ENCODE measurements around the gene CDH24. TPM values are rescaled to one million over a fixed set of nuclear protein-coding genes. Genes with fewer than 3 reads are reported as not detected.

Gene CDH24
- polyA plus RNA-seq, 1 experiment, result 14.8 TPM

DNA sequence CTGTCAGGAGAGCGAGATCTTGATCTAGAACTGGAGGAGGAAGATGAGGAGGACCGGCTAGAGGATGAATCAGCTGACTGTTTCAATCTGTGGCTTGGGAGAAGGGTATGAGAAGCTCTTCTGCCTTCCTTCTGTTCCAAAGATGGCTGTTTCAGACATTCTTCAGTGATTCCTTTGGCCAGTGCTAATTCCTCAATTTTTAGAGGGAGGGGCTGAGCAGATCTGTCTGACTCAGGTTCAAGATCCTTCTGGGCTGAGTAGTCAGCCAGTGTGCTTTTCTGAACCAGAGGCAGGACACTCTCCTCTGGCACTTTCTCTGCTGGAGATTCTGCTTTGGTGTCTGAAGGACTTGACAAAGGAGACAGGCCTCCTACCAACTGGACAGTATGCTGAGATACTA lies 22.4 kb upstream of the CDH24 start:
- CTCF ChIA-PET, result interaction anchor here (1.0 to 6.7 kb wide), 5 partner anchors 11 to 93 kb away, joined by 3 to 120 read pairs (median 47); no protein-coding TSS in a partner anchor

DNA sequence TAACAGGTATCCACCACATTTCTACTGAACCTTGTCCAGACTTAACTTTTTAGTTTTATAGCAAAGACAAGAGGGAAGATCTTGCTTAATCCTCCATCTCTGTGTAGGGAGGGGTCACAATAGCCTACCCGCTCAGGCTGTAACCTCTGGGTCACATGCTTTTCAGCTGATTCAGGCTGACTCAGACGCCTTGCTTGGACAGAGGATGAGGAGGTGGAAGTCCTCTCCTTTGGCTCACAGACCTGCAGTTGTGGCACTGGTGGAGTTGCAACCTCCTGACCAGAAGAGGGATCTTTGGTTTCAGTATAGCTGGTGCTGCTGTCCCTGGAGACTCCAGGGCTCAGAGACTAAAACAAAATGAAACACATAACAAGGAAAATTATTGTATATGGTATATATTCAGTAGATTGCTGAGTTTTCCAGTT lies 21.4 kb upstream of the CDH24 start:
- peak; percentile 91 for DNase-seq (ENCODE audit: low read depth)
- TF ChIP-seq CTCF (IDR thresholded peaks at IDR 0.05; ENCODE audit: insufficient read depth, low read depth, low read length), result no peak
- no peak overlapping the region for H3K4me3 ChIP-seq (ENCODE audit: low read depth, low read length)
- ChIA-PET POLR2A (interaction anchor here (0.7 to 2.0 kb wide), 3 partner anchors 10 to 16 kb away, joined by 3 to 10 read pairs (median 7); partner anchors contain the start of genes ACIN1 and C14orf119), CTCF (interaction anchor here (1.0 to 6.7 kb wide), 12 partner anchors 7 to 97 kb away, joined by 3 to 120 read pairs (median 21); partner anchors contain the start of genes ACIN1 and C14orf119)
- peaks cover 25% of the 10 kb centered on the region for H3K36me3 ChIP-seq (ENCODE audit: control insufficient read depth, insufficient read depth, low read length)
- no peaks in the 10 kb centered on the region for H3K27me3 ChIP-seq (ENCODE audit: control insufficient read depth, insufficient read depth, low read length)

More for the DNA sequence above, 22.4 kb upstream of the CDH24 start:
- POLR2A ChIA-PET, result interaction anchor here (1.4 to 2.0 kb wide), 2 partner anchors 15 to 18 kb away, joined by 10 to 14 read pairs; partner anchors contain the start of genes ACIN1 and C14orf119
- no peak for TF ChIP-seq CTCF (IDR thresholded peaks at IDR 0.05; ENCODE audit: insufficient read depth, low read depth, low read length)
- H3K4me3 ChIP-seq (ENCODE audit: low read depth, low read length), result no peak overlapping the region
- H3K27me3 ChIP-seq (ENCODE audit: control insufficient read depth, insufficient read depth, low read length), result no peaks in the 10 kb centered on the region
- H3K36me3 ChIP-seq (ENCODE audit: control insufficient read depth, insufficient read depth, low read length), result peaks cover 24% of the 10 kb centered on the region
- no peak for DNase-seq (ENCODE audit: low read depth)

- DNase-seq (ENCODE audit: low read depth), result no peak
- H3K36me3 ChIP-seq (ENCODE audit: control insufficient read depth, insufficient read depth, low read length), result peaks cover 26% of the 10 kb centered on the region
- no peaks in the 10 kb centered on the region for H3K27me3 ChIP-seq (ENCODE audit: control insufficient read depth, insufficient read depth, low read length)
- no peak overlapping the region for H3K4me3 ChIP-seq (ENCODE audit: low read depth, low read length)
- ChIA-PET POLR2A (interaction anchor here (1.1 to 2.0 kb wide), 2 partner anchors 9 to 17 kb away, joined by 7 to 10 read pairs; partner anchors contain the start of genes ACIN1 and C14orf119), CTCF (interaction anchor here (0.7 to 6.7 kb wide), 17 partner anchors 8 to 101 kb away, joined by 3 to 120 read pairs (median 15); partner anchors contain the start of genes ACIN1, C14orf119 and CIROP)
- no peak for TF ChIP-seq CTCF (IDR thresholded peaks at IDR 0.05; ENCODE audit: insufficient read depth, low read depth, low read length)
Measured at GRCh38 chr14:23077962-23078361, 20.6 kb upstream of the CDH24 start.

- no peaks in the 10 kb centered on the region for H3K27me3 ChIP-seq (ENCODE audit: control insufficient read depth, insufficient read depth, low read length)
- peaks cover 28% of the 10 kb centered on the region for H3K36me3 ChIP-seq (ENCODE audit: control insufficient read depth, insufficient read depth, low read length)
- ChIA-PET CTCF (interaction anchor here (0.7 to 6.7 kb wide), 28 partner anchors 9 to 522 kb away, joined by 3 to 120 read pairs (median 6); partner anchors contain the start of genes ACIN1, C14orf119, CIROP and PRMT5), POLR2A (no interaction called here)
- DNase-seq (ENCODE audit: low read depth), result no peak
- H3K4me3 ChIP-seq (ENCODE audit: low read depth, low read length), result no peak overlapping the region
- TF ChIP-seq CTCF (IDR thresholded peaks at IDR 0.05; ENCODE audit: insufficient read depth, low read depth, low read length), result peak; percentile 70
Measured at GRCh38 chr14:23076785-23077408, 19.6 kb upstream of the CDH24 start.

DNA sequence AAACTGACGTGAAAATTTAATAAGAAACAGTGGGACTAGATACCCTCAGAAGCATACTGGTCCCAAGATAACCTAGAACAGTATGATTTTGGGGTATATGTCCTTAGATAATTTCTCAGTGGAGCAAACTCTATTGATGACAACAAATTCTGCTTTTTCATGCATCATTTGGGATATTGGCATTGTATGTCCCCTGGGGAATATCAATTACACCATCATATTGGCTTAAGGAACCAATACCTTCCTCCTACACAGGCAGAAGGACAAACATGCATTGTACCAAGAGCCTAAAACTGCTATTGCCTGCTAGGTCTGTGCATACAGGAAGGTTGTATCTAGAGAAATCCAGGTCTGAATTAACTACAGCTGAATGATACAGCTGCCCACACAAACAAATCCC lies 17.6 kb upstream of the CDH24 start:
- Histone ChIP-seq H3K27me3 (ENCODE audit: control insufficient read depth, insufficient read depth, low read length) (no peaks in the 10 kb centered on the region), H3K4me3 (ENCODE audit: low read depth, low read length) (no peak overlapping the region), H3K36me3 (ENCODE audit: control insufficient read depth, insufficient read depth, low read length) (peaks cover 22% of the 10 kb centered on the region)
- CTCF ChIA-PET, result interaction anchor here (0.7 to 6.7 kb wide), 5 partner anchors 12 to 174 kb away, joined by 3 to 120 read pairs (median 24); partner anchors contain the start of genes ACIN1 and C14orf119
- no peak for DNase-seq (ENCODE audit: low read depth)
- TF ChIP-seq CTCF (IDR thresholded peaks at IDR 0.05; ENCODE audit: insufficient read depth, low read depth, low read length), result no peak
- POLR2A ChIA-PET, result no interaction called here

Data from BJ (cell line).